HG02885 (cell line): ENCODE measurements around the gene ENPP1.

ENCODE experiments used
- ATAC-seq: cut with Tn5 transposase; IDR thresholded peaks from one replicate; pipeline ENCODE4 v1.9.1; 2021; ENCODE audit warnings: mild to moderate bottlenecking; ENCODE audit not compliant: unreplicated experiment, poor library complexity

The ENPP1 gene

DNA sequence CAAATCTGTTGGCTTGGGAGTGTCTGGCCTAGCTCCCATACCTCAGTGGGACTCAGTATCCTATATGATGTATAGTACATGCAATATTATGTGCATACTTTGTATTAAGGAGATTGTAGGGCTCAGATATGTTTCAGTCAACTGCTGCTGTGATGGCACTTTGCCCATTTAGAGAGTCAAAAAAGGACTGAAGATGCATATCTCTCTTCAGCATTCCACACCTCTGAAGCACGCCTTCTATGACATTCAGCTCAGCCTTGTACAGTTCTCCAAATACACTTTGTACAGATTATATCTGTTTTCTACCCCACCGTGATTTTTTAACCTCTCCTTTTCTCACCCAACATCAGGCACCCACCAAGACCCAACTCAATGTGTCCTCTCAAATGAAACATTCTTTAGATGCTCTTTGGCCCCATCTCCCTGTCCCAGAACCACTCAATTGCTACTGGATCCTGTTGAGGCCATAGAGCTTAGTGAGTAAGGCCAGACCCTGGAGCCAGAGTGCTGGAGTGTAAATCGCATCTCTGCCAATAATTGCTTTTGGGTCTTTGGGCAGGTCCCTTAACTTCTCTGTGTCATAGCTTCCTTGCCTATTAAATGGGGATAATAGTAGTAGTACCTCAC lies 15.6 kb downstream of the ENPP1 start:
- ATAC-seq = no peak

- ATAC-seq = no peak
Observed at GRCh38 chr6:131825946-131826345, 18.1 kb downstream of the ENPP1 start.

DNA sequence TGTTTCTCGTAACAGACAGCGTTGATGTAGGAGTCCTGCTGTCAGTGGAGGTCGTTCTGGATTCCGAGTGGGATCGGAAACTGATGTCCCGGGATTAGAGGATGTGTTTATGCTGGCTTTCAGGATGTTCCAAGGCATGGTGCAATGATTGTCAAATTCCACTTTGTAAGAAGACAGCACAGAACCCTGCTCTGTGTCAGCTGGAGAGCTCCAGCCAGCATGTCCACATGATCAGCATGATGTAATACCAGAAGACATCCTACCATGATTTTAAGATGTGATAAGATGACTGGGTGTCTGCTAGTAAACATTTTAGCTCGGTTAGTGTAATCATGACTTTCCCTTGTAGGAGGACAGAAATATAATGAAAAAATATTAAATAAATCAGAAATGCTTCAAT lies 20.3 kb downstream of the ENPP1 start:
- no peak for ATAC-seq

GRCh38 chr6:131828951-131829350 lies 21.1 kb downstream of the ENPP1 start:
- ATAC-seq = no peak

- no peak for ATAC-seq
Observed at GRCh38 chr6:131831392-131831791, 23.6 kb downstream of the ENPP1 start.

GRCh38 chr6:131831886-131832285 lies 24.1 kb downstream of the ENPP1 start:
- ATAC-seq = no peak

DNA sequence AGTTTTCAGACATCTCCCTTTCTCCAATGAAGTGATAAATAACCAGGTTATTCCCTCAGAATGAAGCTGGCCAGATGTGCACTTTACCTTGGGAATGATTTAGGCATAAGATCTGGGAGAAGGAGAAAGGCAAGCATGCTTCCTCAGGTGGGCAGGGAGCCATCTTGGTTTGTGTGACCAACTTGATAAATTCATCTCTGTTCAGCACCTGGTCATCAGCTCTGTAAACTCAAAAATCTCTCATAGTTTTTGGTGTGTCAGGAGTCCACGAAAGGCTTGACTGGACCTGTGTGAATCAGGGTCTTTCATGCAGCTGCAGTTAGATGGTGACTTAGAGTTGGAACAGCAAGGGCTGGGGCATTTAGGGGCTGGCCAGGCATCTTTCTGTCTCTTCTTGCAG lies 24.5 kb downstream of the ENPP1 start:
- ATAC-seq = no peak

DNA sequence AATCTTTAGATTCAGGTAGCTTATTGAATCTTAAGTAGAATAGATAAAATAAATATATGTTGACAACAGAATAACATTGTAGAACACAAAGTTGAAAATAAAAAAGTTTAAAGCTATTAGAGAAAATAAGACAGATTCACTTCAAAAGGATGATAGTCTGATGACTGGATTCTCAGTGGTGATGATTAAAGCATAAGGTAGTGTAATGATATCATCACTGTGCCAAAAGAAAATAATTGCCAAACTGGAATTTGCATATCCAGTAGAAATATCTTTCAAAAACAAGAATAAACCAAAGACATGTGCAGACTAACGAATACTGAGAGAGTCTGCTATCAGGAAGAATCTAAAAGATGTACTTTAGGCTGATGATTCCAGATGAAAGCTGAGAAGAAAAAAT lies 30.2 kb downstream of the ENPP1 start:
- ATAC-seq = no peak

DNA sequence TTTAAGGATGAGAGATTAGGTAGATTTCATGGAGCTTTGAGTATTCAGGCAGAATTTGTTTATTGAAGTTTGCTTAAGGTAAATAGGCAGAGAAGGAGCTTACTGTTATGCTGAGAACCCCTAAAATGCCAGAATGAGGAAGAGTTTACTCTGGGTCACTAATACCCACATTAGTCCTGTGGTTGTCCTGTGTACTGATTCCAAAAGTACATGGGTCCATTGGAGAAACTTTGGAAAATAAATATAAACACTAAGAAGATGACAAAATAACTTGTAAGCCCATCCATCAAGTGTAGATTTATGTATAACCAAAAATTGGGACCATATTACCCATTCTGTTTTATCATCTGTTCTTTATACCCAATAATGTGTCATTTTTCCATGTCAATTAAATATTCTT lies 31.6 kb downstream of the ENPP1 start:
- ATAC-seq = no peak

GRCh38 chr6:131840441-131840840 lies 32.6 kb downstream of the ENPP1 start:
- no peak for ATAC-seq

- no peak for ATAC-seq
Observed at GRCh38 chr6:131840936-131841583, 33.2 kb downstream of the ENPP1 start.

DNA sequence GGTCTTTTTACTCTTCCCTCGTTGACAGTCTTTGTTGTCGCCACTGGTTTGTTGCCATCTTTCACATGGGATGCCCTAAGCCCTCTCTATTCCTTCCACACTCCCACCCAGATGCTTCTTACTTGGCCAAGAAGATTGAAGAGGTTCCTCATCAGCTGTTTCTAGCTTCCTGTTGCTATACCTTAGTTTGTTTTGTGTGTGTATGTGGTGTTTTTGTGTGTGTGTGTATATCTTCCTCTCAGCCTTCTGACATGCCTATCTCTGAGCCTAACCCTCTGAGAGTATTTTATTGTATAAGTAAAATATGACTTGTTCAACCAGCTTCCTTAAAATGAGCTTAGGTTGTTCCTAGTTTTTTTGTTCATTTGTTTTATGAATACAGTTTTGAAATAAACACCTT lies 35.9 kb downstream of the ENPP1 start:
- no peak for ATAC-seq

DNA sequence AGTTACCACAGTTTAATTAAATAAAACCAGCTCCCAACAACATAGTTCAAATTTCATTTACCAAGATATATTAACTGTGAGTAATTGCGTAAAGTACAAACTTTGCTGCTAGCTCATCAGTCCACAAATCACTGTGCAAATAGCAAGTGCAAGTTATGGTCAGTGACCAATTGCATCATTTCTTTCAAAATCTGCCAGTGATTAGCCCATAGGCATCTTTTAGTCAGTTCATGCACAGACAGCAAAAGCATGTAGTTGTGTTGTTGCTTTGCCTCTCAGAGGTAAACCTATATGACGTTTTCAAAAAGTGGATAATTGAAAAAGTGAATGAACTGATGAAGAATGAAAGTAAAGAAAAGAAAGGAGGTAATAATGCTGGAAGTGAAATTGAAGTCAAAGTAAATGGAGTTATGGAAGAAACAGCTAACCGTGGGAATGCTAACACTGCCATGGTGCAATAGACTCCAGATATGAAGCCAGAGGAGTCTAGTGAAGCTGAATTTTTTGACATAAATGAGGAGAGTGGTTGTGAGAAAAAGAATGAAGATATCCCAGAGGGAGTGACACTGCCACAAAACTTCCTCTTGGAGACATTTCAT lies 36.5 kb downstream of the ENPP1 start:
- no peak for ATAC-seq

GRCh38 chr6:131846023-131846663 lies 38.3 kb downstream of the ENPP1 start:
- ATAC-seq = no peak

DNA sequence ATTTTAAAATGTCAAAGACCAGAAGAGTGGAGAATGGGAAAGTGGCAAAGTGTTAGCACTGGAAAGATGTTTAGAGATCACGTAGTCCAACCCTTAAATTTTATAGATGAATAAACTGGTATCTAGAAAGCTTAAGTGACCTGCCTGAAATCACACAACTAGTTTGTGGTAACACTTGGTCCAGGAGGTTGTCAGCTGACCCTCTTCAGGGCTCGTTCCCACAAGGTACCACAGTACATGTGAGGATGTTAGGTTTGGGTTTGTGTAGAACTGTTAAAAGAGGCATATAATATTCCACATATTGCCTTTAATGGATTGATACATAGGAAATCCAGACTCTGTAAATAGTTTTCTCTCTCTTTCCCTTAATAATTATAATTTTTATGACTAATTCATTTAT lies 39.1 kb downstream of the ENPP1 start:
- no peak for ATAC-seq

DNA sequence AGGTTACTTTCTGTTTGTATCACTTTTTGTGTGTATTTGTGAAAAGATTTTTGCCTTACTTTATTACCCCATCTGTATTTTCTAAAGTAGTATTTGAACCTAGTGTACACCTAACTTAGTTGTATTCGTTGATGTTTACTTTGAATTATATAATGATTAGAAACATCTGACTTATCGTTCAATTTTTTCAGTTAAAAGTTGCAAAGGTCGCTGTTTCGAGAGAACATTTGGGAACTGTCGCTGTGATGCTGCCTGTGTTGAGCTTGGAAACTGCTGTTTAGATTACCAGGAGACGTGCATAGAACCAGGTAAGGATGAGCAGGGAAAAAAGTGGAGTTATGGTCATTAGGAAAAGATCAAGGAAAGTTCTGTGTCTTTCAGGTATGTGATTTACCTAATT lies 42.0 kb downstream of the ENPP1 start:
- no peak for ATAC-seq

DNA sequence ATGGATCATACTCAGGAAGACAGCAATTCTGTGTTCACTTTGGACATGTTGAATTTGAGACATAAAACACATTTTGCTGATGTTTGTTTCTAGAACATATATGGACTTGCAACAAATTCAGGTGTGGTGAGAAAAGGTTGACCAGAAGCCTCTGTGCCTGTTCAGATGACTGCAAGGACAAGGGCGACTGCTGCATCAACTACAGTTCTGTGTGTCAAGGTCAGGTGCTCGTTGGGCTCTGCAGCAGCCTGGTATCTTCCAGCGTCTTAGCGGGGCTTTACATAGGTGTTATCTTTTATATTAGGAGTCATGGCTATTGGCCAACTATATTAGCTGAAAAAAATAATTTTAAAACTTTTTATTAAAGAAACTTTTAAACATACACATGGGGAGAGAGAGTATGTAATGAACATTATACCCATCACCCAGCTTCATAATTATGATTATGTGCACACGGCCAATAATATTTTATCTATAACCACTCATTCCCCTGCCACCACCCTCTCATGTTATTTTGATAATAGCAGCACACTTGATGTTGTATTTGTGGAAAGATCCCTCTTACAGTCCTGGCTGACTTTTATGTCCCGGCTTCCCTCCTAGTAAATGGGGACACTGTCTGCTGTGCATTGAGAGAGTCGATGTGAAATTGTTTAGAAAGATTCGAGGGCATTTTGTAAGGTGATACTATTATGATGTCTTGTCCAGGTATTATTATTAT lies 43.4 kb downstream of the ENPP1 start:
- ATAC-seq = no peak

DNA sequence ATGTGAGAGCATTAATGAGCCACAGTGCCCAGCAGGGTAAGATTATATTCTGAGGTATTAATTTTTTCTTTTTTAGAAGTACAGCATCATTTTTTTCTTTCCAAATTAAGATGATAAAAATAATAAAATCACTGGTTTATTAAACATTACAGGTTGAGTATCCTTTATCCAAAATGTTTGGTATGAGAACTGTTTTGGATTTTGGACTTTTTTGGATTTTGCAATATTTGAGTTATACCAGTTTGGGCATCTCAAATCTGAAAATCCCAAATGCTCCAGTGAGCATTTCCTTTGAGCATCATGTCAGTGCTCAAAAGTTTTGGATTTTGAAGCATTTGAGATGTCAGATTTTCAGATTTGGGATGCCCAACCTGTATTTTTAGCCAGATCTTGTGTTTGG lies 44.4 kb downstream of the ENPP1 start:
- ATAC-seq = no peak

- no peak for ATAC-seq
Observed at GRCh38 chr6:131854803-131855202, 47.0 kb downstream of the ENPP1 start.

- no peak for ATAC-seq
Observed at GRCh38 chr6:131858765-131859415, 51.1 kb downstream of the ENPP1 start.
